ENCODE data around the gene IL22.

- TF ChIP-seq CTCF (IDR thresholded peaks at IDR 0.05; ENCODE audit: low read depth, low read length, missing input control): no peak
- TF ChIP-seq MAX (IDR thresholded peaks at IDR 0.05): no peak
- no peak for TF ChIP-seq JUND (IDR thresholded peaks at IDR 0.05)
- no peak for TF ChIP-seq SP1 (IDR thresholded peaks at IDR 0.05)
- no peak for TF ChIP-seq TAF1 (conservative IDR thresholded peaks at IDR 0.05)
- TF ChIP-seq HNF4G (IDR thresholded peaks at IDR 0.05): no peak
- no peak for TF ChIP-seq YY1 (IDR thresholded peaks at IDR 0.05)
- TF ChIP-seq REST (IDR thresholded peaks at IDR 0.05): no peak
Observed at GRCh38 chr12:68271346-68271745, 17.9 kb upstream of the IL22 start.
